Stimulated activated naive CD8-positive, alpha-beta T cell treated with anti-CD3 and anti-CD28 coated beads, Interleukin-15, Interleukin-2, amounts not matched to agents 100 ng/mL and 50 ng/mL, for 24 hours (primary cell): Measurements from ENCODE around the gene ELFN2.

ENCODE experiments used
- H3K27ac Mint-ChIP-seq: one replicate; pipeline ENCODE4 v1.8.0; 2021; ENCODE audit warnings: mild to moderate bottlenecking, mixed read lengths
- H3K27me3 Mint-ChIP-seq: one replicate; pipeline ENCODE4 v1.8.0; 2021; ENCODE audit warnings: mixed read lengths
- H3K36me3 Mint-ChIP-seq: one replicate; pipeline ENCODE4 v1.8.0; 2021; ENCODE audit warnings: low read depth, mixed read lengths
- H3K4me1 Mint-ChIP-seq: one replicate; pipeline ENCODE4 v1.8.0; 2021; ENCODE audit warnings: low read depth, mixed read lengths
- H3K4me3 Mint-ChIP-seq: one replicate; pipeline ENCODE4 v1.8.0; 2021; ENCODE audit warnings: mild to moderate bottlenecking, mixed read lengths
- H3K9me3 Mint-ChIP-seq: one replicate; pipeline ENCODE4 v1.8.0; 2021; ENCODE audit warnings: mixed read lengths

ELFN2 gene

DNA sequence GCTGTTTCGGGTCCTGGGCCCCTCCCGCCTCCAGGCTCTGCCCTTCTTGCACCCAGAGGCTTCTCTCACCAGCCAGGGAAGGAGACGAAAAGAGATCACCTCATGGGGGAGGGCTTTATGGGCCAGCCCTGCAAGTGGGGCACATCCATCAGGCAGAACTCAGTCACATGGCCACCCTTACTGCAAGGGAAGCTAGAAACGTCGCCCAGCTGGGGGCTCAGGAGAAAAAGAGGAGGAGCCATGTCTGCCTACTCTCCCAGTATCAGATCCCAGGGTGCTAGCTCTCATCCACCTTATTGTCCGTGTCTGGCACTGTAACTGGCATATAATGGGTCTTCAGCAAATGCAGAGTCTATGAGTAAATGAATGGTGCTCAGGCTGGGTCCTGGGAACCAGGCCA is 34.7 kb upstream of the ELFN2 start:
- H3K36me3 Mint-ChIP-seq: peaks cover 34% of the 10 kb centered on the region
- H3K4me3 Mint-ChIP-seq: no peak overlapping the region
- no peaks in the 10 kb centered on the region for H3K9me3 Mint-ChIP-seq
- H3K27me3 Mint-ChIP-seq: no peaks in the 10 kb centered on the region
- H3K27ac Mint-ChIP-seq: no peak overlapping the region
- H3K4me1 Mint-ChIP-seq: peaks cover 6% of the 10 kb centered on the region

DNA sequence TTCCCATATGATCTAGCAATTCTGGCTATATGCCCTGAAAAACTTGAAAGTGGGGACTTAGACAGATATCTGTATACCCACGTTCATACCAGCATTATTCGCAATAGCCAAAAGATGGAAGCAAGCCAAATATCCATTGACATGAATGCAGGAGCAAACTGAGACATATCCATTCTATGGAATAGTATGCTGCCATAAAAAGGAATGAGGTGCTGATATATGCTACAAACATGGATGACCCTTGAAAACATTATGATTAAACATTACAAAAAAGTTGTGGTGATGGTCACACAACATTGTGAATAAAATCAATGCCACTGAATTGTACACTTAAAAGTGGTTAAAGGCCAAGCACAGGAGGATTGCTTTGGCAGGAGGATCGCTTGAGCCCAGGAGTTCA is 33.4 kb upstream of the ELFN2 start:
- H3K4me3 Mint-ChIP-seq: no peak overlapping the region
- H3K4me1 Mint-ChIP-seq: peaks cover 6% of the 10 kb centered on the region
- no peaks in the 10 kb centered on the region for H3K9me3 Mint-ChIP-seq
- H3K27me3 Mint-ChIP-seq: no peaks in the 10 kb centered on the region
- peaks cover 25% of the 10 kb centered on the region for H3K36me3 Mint-ChIP-seq
- no peak overlapping the region for H3K27ac Mint-ChIP-seq

DNA sequence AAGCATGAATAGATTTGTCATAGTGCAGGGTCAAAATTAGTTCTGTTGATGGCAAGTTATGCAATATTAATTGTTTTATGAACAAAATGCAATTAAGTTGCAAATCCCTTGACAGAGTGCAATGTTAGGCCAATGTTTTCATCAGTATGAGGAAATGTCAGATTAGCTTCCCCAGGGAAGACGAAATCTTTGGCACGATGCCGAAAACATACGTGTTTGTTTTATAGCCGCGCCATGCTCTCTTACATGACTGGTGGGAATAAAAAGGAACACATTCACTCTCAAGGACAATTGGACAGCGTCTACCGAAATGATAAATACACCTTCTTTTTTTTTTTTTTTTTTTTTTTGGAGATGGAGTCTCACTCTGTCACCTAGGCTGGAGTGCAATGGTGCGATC is 31.9 kb upstream of the ELFN2 start:
- Mint-ChIP-seq H3K27me3 (no peaks in the 10 kb centered on the region), H3K36me3 (peaks cover 20% of the 10 kb centered on the region), H3K9me3 (no peaks in the 10 kb centered on the region), H3K4me3 (no peak overlapping the region), H3K27ac (no peak overlapping the region), H3K4me1 (peaks cover 9% of the 10 kb centered on the region)

DNA sequence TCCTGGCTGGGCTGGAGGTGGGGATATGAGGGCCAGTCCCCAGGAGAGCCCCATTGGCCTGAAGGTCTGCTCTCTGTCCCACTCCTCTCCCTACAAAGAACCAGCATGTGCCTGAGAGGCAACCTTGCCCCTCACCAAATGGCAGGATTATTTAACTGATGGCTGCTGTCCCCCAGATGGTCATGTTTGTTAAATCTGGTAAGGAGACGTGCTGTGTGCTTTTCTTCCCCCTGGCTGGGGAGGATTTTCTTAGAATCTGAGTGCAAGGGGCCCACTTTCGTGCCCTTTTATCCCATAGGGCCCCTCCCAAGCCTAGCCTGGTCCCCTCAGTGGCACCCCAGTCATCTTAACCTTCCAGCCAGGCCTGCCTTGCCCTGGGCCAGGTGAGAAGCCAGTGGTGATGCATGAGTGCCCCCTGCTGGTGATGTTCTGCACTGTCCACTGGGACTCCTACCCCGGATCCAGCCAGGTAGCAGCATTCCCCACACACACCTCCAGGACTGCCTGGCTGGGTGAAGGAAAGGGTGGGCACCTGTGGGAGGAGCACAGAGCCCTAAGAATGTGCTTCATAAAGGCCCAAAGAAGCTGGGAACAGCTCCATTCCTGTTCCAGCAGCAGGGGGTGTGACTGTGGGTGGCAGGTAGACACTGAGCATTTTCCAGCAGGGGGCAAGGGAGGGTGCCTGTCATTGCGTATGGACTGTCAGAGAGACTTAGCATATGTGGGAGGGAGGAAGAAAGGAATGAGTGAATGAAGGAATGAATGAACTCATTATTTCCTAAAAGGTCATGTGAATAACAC is 30.0 kb upstream of the ELFN2 start:
- H3K27me3 Mint-ChIP-seq: no peaks in the 10 kb centered on the region
- H3K4me3 Mint-ChIP-seq: no peak overlapping the region
- H3K36me3 Mint-ChIP-seq: peaks cover 20% of the 10 kb centered on the region
- H3K9me3 Mint-ChIP-seq: no peaks in the 10 kb centered on the region
- H3K27ac Mint-ChIP-seq: no peak overlapping the region
- H3K4me1 Mint-ChIP-seq: peaks cover 6% of the 10 kb centered on the region

DNA sequence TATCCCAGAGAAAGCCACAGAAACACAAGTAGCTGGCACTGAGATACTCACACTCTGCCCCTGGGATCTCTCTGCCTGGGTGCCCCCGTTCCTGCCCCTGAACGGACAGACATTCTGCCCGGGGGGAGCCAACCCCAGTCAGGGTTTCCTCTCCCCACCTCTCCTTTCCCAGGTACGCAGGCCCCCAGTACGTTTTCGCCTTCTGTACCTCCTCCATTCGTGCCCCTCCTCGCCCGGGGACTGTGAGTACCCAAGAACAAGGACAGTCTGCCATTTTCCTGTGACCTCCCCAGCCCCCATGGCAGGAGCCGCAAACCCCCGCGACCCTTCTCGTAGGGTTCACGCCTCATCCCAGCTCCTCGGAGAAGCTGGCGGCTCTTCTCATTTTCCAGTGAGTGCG is 29.1 kb upstream of the ELFN2 start:
- Mint-ChIP-seq H3K36me3 (peaks cover 20% of the 10 kb centered on the region), H3K27me3 (no peaks in the 10 kb centered on the region), H3K9me3 (no peaks in the 10 kb centered on the region), H3K27ac (no peak overlapping the region), H3K4me3 (no peak overlapping the region), H3K4me1 (peaks cover 6% of the 10 kb centered on the region)

DNA sequence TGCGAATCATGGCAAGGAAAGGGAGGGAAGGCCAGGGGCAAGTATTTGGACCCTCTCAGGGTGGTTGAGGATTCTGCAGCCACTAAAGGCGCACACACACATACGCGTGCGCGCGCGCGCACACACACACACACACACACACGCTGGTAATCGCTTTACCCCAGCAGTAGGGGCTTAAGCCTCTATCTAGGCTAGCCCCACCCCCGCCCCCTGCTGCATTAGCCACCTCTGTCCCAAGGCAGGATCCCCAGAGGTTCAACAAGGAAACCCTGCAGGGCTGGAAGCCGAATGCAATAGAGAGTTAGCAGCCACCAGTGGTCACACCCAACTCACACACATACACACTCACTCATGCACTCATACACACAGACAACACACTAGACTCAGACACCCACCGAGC is 28.6 kb upstream of the ELFN2 start:
- Mint-ChIP-seq H3K4me1 (peaks cover 6% of the 10 kb centered on the region), H3K4me3 (no peak overlapping the region), H3K36me3 (peaks cover 20% of the 10 kb centered on the region), H3K27ac (no peak overlapping the region), H3K27me3 (no peaks in the 10 kb centered on the region), H3K9me3 (no peaks in the 10 kb centered on the region)

DNA sequence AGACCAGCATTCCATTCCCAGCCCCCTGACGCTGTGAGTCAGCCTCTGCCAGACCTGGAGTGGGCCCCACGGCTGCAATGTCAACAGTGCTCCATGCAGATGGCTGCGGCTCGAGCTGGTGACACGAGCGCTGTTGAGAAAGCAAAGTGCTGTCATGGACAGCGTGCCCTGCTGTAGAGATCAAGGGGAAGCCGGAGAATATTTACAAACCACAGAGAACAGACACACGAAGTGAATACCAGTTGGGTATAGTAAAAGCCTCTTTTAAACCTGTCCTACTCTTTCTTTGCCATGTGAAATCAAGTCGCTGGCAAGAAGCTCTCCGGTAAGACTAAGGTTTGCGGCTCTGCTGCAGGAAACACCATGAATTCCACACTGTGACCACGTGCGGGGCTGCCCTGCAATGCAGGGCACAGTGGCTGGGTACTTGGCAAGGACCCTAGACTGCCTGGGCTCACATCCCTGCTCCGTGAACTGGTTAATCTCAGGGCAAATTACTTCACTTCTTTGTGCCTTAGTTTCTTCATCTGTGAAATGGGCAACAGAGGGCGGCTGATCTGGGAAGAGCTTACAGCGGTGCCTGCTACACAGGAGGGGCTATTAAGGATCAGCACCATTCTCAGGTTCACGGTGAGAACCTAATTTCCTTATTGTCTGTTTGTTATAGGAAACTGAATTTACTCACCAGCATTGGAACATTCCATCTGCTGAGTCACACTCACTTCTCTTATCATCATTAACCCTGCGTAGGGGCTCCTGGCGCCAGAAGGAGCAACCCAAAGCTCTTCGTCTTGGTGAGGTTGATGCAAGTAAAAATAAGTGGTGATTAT is 27.8 kb upstream of the ELFN2 start:
- no peak overlapping the region for H3K4me3 Mint-ChIP-seq
- no peaks in the 10 kb centered on the region for H3K27me3 Mint-ChIP-seq
- peaks cover 6% of the 10 kb centered on the region for H3K4me1 Mint-ChIP-seq
- H3K36me3 Mint-ChIP-seq: peaks cover 14% of the 10 kb centered on the region
- H3K9me3 Mint-ChIP-seq: no peaks in the 10 kb centered on the region
- H3K27ac Mint-ChIP-seq: no peak overlapping the region

DNA sequence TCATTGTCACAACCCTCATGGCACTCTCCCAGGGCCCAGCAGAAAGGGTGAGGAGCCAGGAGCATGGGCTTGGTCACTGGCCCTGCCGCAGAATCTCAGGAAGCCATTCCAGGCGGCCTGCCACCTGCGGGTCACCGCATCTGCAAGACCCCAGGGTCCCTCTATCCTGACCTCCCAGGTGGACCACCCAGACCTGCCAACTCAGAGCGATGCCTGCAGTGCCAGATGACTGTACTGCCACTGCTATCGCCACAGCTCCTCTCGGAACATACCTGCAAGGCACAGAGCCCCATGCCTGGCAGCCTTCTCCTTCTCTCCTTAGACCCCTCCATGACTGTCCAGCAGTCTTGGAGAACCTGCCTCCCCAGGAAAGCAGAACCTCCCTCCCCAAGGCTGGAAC is 26.4 kb upstream of the ELFN2 start:
- H3K4me1 Mint-ChIP-seq: peaks cover 6% of the 10 kb centered on the region
- no peaks in the 10 kb centered on the region for H3K27me3 Mint-ChIP-seq
- H3K36me3 Mint-ChIP-seq: peaks cover 2% of the 10 kb centered on the region
- H3K9me3 Mint-ChIP-seq: no peaks in the 10 kb centered on the region
- H3K4me3 Mint-ChIP-seq: no peak overlapping the region
- no peak overlapping the region for H3K27ac Mint-ChIP-seq

DNA sequence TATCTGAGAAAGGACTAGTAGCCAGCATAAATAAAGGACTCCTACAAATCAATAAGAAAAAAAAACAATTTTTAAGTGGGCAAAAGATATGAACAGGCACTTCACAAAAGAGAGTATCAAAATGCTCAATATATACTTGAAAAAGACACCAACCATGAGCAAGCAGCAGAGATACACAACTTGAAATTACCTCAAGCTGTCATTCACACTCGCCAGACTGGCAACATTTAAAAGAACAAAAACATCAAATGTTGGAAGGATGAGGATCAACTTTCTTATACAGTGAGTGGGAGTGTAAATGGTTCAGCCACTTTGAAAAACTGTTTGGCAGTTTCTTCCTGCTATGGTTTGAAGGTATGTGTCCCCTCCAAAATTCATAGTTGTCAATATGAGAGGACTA is 23.9 kb upstream of the ELFN2 start:
- H3K36me3 Mint-ChIP-seq: no peaks in the 10 kb centered on the region
- H3K27ac Mint-ChIP-seq: no peak overlapping the region
- H3K4me1 Mint-ChIP-seq: peaks cover 6% of the 10 kb centered on the region
- no peaks in the 10 kb centered on the region for H3K9me3 Mint-ChIP-seq
- H3K4me3 Mint-ChIP-seq: no peak overlapping the region
- peaks cover 3% of the 10 kb centered on the region for H3K27me3 Mint-ChIP-seq

DNA sequence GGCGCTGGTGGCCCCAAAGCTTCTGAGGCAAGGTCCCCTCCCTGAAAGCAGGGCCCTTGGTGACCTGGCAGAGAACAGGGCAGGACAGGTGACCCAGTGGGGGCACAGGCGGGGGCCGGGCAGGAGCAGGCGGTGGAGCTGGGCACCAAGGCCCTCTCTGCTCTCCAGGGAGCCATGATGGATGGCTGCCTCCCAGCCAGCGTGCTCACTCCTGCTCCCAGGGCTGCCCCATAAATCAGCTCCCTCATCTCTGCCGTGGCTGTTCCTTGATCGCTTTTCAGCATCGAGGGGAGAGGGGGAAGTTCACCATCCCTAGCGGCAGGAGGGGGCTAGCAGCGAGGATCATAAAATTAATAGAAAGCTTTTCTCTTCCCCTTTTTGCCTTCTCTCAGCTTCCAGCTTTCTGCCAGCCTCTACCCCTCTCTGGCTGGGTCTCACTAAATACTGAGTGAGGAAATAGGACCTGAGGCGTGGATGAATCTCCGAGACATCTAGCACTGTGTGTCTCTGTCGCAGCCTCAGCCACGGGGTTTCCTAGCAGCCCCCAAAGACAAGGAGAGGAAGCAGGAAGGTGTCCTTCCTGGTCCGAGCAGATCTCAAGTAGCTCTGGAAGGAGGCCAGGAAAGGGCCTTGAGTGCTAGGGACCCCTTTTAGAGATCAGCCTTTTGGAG is 22.2 kb upstream of the ELFN2 start:
- no peaks in the 10 kb centered on the region for H3K4me1 Mint-ChIP-seq
- no peaks in the 10 kb centered on the region for H3K9me3 Mint-ChIP-seq
- H3K4me3 Mint-ChIP-seq: no peak overlapping the region
- peaks cover 3% of the 10 kb centered on the region for H3K27me3 Mint-ChIP-seq
- no peak overlapping the region for H3K27ac Mint-ChIP-seq
- no peaks in the 10 kb centered on the region for H3K36me3 Mint-ChIP-seq

DNA sequence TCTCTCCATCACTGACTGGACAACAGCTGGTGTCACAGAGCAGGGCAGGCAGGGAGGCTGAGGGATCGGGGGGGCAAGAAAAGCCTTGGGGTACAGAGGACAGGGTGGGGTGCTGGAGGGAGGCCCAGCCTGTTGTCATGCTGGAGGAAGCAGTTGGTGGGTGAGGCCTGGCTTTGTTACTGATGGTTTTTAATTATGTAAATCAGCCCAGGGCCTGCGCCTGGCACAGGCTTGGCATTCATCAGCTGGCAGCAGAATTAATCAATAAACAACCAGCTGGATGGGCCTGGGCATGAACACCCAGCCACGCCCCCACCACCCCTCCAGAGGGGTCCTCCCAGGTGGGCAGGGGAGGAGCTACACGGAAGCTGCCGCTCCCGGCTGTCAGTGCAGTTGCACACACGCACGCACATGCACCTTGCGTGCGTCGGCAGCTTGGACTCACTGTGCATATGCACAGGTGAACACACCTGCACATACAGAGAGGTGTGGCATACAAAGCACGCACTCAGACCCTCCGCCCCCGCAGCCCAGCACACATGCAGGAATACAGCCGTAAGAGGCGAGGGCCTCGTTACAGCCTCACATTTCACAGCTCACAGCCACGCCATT is 21.3 kb upstream of the ELFN2 start:
- peaks cover 3% of the 10 kb centered on the region for H3K27me3 Mint-ChIP-seq
- H3K27ac Mint-ChIP-seq: no peak overlapping the region
- H3K9me3 Mint-ChIP-seq: no peaks in the 10 kb centered on the region
- no peaks in the 10 kb centered on the region for H3K36me3 Mint-ChIP-seq
- H3K4me3 Mint-ChIP-seq: no peak overlapping the region
- H3K4me1 Mint-ChIP-seq: no peaks in the 10 kb centered on the region

DNA sequence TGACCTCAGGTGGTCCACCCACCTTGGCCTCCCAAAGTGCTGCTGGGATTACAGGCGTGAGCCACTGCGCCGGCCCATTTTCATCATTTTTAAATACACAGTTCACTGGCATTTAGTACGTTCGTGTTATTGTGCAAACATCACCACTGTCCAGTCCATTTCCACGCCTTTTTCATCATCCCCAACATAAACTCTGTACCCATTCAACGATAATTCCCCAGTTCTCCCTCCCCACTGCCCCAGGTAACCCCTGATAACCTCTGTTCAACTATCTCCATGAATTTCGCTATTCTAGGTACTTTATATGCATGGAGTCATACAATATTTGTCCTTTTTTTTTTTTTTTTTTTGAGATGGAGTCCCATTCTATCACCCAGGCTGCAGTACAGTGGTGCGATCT is 18.2 kb upstream of the ELFN2 start:
- Mint-ChIP-seq H3K4me3 (no peak overlapping the region), H3K27me3 (peaks cover 12% of the 10 kb centered on the region), H3K9me3 (peaks cover 9% of the 10 kb centered on the region), H3K4me1 (peaks cover 9% of the 10 kb centered on the region), H3K27ac (no peak overlapping the region), H3K36me3 (no peaks in the 10 kb centered on the region)

DNA sequence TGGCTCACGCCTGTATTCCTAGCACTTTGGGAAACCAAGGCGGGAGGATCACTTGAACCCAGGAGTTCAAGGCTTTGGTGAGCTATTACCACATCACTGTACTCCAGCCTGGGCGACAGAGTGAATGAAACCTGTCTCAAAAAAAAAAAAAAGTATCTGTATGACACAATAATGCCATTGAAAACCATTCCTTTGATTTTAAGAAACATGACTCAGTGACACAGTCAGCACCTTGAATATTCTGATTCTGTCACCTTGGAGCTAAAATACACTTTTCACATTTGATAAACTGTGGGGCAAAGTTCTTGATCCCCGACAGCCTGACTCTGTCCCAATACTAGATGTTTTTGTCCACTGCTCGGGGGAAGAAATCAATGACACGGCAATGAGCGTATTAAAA is 16.7 kb upstream of the ELFN2 start:
- Mint-ChIP-seq H3K27ac (no peak overlapping the region), H3K4me3 (no peak overlapping the region), H3K4me1 (peaks cover 9% of the 10 kb centered on the region), H3K27me3 (peaks cover 20% of the 10 kb centered on the region), H3K36me3 (no peaks in the 10 kb centered on the region), H3K9me3 (peaks cover 9% of the 10 kb centered on the region)

DNA sequence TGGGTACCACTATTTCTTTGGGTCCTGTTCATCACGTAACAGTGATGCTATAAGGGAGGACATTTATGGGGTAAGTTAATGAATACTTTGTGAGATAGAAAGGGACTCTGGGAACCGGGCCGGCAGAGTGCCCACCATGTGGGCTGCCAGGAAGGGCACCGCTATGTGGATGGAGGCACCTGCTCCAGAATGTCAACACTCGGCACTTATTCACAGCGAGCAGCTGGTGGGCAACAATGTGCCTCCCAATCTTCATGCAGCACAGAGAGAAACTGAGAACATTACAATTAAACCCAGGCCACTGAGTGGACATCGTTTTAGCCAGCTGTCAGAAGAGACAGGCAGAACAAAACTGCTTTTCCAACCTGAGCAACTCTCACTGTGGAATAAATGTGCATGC is 15.8 kb upstream of the ELFN2 start:
- H3K27me3 Mint-ChIP-seq: peaks cover 17% of the 10 kb centered on the region
- H3K4me1 Mint-ChIP-seq: peaks cover 9% of the 10 kb centered on the region
- peaks cover 9% of the 10 kb centered on the region for H3K9me3 Mint-ChIP-seq
- no peak overlapping the region for H3K4me3 Mint-ChIP-seq
- H3K36me3 Mint-ChIP-seq: no peaks in the 10 kb centered on the region
- no peak overlapping the region for H3K27ac Mint-ChIP-seq

DNA sequence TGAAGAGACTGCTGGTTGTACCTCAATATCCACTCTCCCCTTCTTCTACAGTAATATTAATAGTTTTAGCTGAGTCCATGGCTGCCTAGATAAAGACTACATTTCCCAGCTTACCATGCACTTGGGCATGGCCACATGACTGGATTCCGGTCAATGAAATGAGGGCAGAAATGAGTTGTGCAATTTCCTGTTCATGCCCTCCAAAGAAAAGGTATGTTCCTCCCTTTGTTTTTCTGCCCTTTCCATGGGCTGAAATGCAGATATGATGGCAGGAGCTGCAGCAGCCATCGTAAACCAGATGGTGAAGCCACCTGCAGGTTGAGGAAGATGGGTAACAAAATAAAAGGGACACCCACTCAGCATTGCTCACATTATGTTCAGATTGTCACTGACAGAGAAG is 15.3 kb upstream of the ELFN2 start:
- Mint-ChIP-seq H3K9me3 (peaks cover 9% of the 10 kb centered on the region), H3K27me3 (peaks cover 17% of the 10 kb centered on the region), H3K36me3 (no peaks in the 10 kb centered on the region), H3K27ac (no peak overlapping the region), H3K4me3 (no peak overlapping the region), H3K4me1 (peaks cover 9% of the 10 kb centered on the region)
